GM23338 (cell line): Measurements from ENCODE around the gene GALM. TPM values are rescaled to one million over a fixed set of nuclear protein-coding genes. Genes with fewer than 3 reads are reported as not detected.
"Not testable (repeated sequence)": the region's sequence is repeated elsewhere in the genome, so short reads cannot be mapped to it uniquely, and the experiment has no call there.

Source experiments
- ATAC-seq: fragments of 200-7000 bp; cut with Tn5 transposase; 3 replicates; pipeline ENCODE4 v1.9.1; 2020
- DNase-seq: peaks from one replicate; pipeline ENCODE4 v3.0.0-alpha.2; 2015; ENCODE audit warnings: low spot score
- H2AFZ ChIP-seq: fragments of 200-600 bp; sonication (generic); 2 replicates; pipeline ENCODE4 v1.8.0; 2016; ENCODE audit warnings: antibody characterized with exemption, mild to moderate bottlenecking, moderate library complexity
- H3F3A ChIP-seq: fragments of 200-600 bp; sonication (generic); replicated peaks from 2 replicates; pipeline ENCODE4 v1.8.0; 2017; ENCODE audit warnings: antibody characterized with exemption, mixed run types, low read depth
- H3K27ac ChIP-seq: fragments of 200-600 bp; sonication (generic); 2 replicates; pipeline ENCODE4 v1.6.1; 2016; ENCODE audit warnings: low read depth
- H3K27me3 ChIP-seq: fragments of 200-600 bp; sonication (generic); 2 replicates; pipeline ENCODE4 v1.8.0; 2016; ENCODE audit warnings: mild to moderate bottlenecking, mixed run types, moderate library complexity; ENCODE audit not compliant: insufficient read depth
- H3K36me3 ChIP-seq: fragments of 200-600 bp; sonication (generic); 2 replicates; pipeline ENCODE4 v1.8.0; 2016; ENCODE audit warnings: mild to moderate bottlenecking; ENCODE audit not compliant: insufficient read depth
- H3K4me1 ChIP-seq: fragments of 200-600 bp; sonication (generic); 2 replicates; pipeline ENCODE4 v1.8.0; 2016; ENCODE audit warnings: mild to moderate bottlenecking, moderate library complexity; ENCODE audit not compliant: insufficient read depth
- H3K4me2 ChIP-seq: fragments of 200-600 bp; sonication (generic); 2 replicates; pipeline ENCODE4 v1.7.1; 2017; ENCODE audit warnings: mixed run types
- H3K4me3 ChIP-seq: fragments of 200-600 bp; sonication (generic); 2 replicates; pipeline ENCODE4 v1.6.1; 2016; ENCODE audit warnings: mixed run types
- H3K79me2 ChIP-seq: fragments of 200-600 bp; sonication (generic); replicated peaks from 2 replicates; pipeline ENCODE4 v1.8.0; 2017; ENCODE audit warnings: mild to moderate bottlenecking; ENCODE audit not compliant: insufficient read depth
- H3K9me2 ChIP-seq: fragments of 200-600 bp; sonication (generic); 2 replicates; pipeline ENCODE4 v1.8.0; 2017; ENCODE audit not compliant: insufficient read depth
- H4K20me1 ChIP-seq: fragments of 200-600 bp; sonication (generic); replicated peaks from 2 replicates; pipeline ENCODE4 v1.8.0; 2017; ENCODE audit warnings: mild to moderate bottlenecking; ENCODE audit not compliant: insufficient read depth
- H3K27ac Mint-ChIP-seq: 2 replicates; pipeline ENCODE4 v1.8.0; 2020; ENCODE audit warnings: inconsistent platforms, mild to moderate bottlenecking, moderate library complexity, mixed read lengths
- H3K27me3 Mint-ChIP-seq: 3 replicates; pipeline ENCODE4 v1.8.0; 2022; ENCODE audit warnings: low read depth, mild to moderate bottlenecking, moderate library complexity, mixed read lengths, inconsistent platforms; ENCODE audit not compliant: insufficient read depth, poor library complexity
- H3K36me3 Mint-ChIP-seq: 3 replicates; pipeline ENCODE4 v1.8.0; 2021; ENCODE audit warnings: low read depth, mild to moderate bottlenecking, inconsistent platforms, moderate library complexity, mixed read lengths
- H3K4me1 Mint-ChIP-seq: 3 replicates; pipeline ENCODE4 v1.8.0; 2020; ENCODE audit warnings: mild to moderate bottlenecking, inconsistent platforms, mixed read lengths
- H3K4me3 Mint-ChIP-seq: 3 replicates; pipeline ENCODE4 v1.8.0; 2021; ENCODE audit warnings: moderate library complexity, mild to moderate bottlenecking, inconsistent platforms, mixed read lengths
- H3K9me3 Mint-ChIP-seq: 3 replicates; pipeline ENCODE4 v1.8.0; 2020; ENCODE audit warnings: moderate library complexity, mild to moderate bottlenecking, inconsistent platforms, mixed read lengths
- CREB1 ChIP-seq: fragments of 250-450 bp; sonication (Bioruptor Pico); IDR thresholded peaks from 2 replicates; pipeline ENCODE4 v1.5.0; 2020; ENCODE audit warnings: low read depth, mild to moderate bottlenecking, moderate library complexity
- EZH2 ChIP-seq: fragments of 200-600 bp; sonication (generic); IDR thresholded peaks from one replicate; pipeline ENCODE4 v1.8.0; 2017; ENCODE audit warnings: antibody characterized with exemption, mild to moderate bottlenecking, low read depth; ENCODE audit not compliant: unreplicated experiment
- JUNB ChIP-seq: IDR thresholded peaks from one replicate; pipeline ENCODE4 v1.6.1; 2016; ENCODE audit warnings: antibody characterized with exemption; ENCODE audit not compliant: unreplicated experiment
- STAT1 ChIP-seq: IDR thresholded peaks from one replicate; pipeline ENCODE4 v1.6.1; 2016; ENCODE audit warnings: antibody characterized with exemption; ENCODE audit not compliant: unreplicated experiment
- ZNF114 ChIP-seq: fragments of 250-450 bp; sonication (Bioruptor Pico); IDR thresholded peaks from 2 replicates; pipeline ENCODE4 v1.5.0; 2020; ENCODE audit warnings: mild to moderate bottlenecking, moderate library complexity
- ZNF331 ChIP-seq: fragments of 250-450 bp; sonication (Bioruptor Pico); IDR thresholded peaks from 2 replicates; pipeline ENCODE4 v1.5.0; 2020; ENCODE audit warnings: low read depth, mild to moderate bottlenecking, moderate library complexity
- polyA plus RNA-seq: library from polyadenylated mRNA; unstranded; fragments of >200 nt; fragmentation: Nextera tagmentation; extraction: Ambion mirVana; gene quantifications from 2 replicates; pipeline ENCODE4 v1.2.1, GENCODE V29; 2016
- total RNA-seq: library from RNA; depleted of rRNA; stranded (reverse); fragments of >200 nt; shearing (Covaris generic); gene quantifications from 2 replicates; pipeline ENCODE4 v1.2.3, GENCODE V29; 2014
- TF ChIP-seq, protein P1 (sequence below), 2 experiments: fragments of 200-600 bp in 1 of 2; sonication (generic) in 1 of 2; conservative IDR thresholded peaks; 2 replicates each; pipeline versions ENCODE4 v1.5.1 to v1.6.1; 2016 to 2017; ENCODE audit warnings: antibody characterized with exemption in 2 of 2, low read depth in 2 of 2, mild to moderate bottlenecking in 2 of 2, moderate library complexity in 1 of 2
- TF ChIP-seq, protein P2 (sequence below): IDR thresholded peaks from one replicate; pipeline ENCODE4 v1.6.1; 2018; ENCODE audit warnings: antibody characterized with exemption; ENCODE audit not compliant: unreplicated experiment
- TF ChIP-seq, protein P3 (sequence below): IDR thresholded peaks from 2 replicates; pipeline ENCODE4 v1.6.1; 2016; ENCODE audit warnings: antibody characterized with exemption

Gene GALM
- total and polyA plus RNA-seq, 2 experiments from 2014 or later = 9.3 to 21.6 TPM

DNA sequence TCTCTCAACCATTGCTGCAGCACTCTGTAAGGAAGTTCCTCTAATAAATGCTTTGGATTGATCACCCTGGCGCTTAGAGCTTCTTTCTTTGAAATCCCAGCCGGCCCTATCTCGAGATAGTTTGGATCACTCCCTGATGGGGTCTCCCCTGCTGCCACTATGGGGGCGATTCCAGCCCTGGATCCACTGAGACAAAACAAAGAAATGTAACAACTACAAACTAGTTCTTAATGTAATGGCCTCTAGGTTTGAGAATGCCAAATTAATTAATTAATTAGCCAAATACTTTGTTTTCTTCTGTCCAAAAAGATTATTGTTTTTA, 70.0 kb downstream of the GALM start (continued):
- TF ChIP-seq ZNF331 (no peak), EZH2 (no peak)
- TF ChIP-seq, protein P1, sequence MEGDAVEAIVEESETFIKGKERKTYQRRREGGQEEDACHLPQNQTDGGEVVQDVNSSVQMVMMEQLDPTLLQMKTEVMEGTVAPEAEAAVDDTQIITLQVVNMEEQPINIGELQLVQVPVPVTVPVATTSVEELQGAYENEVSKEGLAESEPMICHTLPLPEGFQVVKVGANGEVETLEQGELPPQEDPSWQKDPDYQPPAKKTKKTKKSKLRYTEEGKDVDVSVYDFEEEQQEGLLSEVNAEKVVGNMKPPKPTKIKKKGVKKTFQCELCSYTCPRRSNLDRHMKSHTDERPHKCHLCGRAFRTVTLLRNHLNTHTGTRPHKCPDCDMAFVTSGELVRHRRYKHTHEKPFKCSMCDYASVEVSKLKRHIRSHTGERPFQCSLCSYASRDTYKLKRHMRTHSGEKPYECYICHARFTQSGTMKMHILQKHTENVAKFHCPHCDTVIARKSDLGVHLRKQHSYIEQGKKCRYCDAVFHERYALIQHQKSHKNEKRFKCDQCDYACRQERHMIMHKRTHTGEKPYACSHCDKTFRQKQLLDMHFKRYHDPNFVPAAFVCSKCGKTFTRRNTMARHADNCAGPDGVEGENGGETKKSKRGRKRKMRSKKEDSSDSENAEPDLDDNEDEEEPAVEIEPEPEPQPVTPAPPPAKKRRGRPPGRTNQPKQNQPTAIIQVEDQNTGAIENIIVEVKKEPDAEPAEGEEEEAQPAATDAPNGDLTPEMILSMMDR (conservative IDR thresholded peaks at IDR 0.05; ENCODE audit: low read depth in 2 of 2) = no peak
- TF ChIP-seq, protein P2, sequence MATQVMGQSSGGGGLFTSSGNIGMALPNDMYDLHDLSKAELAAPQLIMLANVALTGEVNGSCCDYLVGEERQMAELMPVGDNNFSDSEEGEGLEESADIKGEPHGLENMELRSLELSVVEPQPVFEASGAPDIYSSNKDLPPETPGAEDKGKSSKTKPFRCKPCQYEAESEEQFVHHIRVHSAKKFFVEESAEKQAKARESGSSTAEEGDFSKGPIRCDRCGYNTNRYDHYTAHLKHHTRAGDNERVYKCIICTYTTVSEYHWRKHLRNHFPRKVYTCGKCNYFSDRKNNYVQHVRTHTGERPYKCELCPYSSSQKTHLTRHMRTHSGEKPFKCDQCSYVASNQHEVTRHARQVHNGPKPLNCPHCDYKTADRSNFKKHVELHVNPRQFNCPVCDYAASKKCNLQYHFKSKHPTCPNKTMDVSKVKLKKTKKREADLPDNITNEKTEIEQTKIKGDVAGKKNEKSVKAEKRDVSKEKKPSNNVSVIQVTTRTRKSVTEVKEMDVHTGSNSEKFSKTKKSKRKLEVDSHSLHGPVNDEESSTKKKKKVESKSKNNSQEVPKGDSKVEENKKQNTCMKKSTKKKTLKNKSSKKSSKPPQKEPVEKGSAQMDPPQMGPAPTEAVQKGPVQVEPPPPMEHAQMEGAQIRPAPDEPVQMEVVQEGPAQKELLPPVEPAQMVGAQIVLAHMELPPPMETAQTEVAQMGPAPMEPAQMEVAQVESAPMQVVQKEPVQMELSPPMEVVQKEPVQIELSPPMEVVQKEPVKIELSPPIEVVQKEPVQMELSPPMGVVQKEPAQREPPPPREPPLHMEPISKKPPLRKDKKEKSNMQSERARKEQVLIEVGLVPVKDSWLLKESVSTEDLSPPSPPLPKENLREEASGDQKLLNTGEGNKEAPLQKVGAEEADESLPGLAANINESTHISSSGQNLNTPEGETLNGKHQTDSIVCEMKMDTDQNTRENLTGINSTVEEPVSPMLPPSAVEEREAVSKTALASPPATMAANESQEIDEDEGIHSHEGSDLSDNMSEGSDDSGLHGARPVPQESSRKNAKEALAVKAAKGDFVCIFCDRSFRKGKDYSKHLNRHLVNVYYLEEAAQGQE = no peak

DNA sequence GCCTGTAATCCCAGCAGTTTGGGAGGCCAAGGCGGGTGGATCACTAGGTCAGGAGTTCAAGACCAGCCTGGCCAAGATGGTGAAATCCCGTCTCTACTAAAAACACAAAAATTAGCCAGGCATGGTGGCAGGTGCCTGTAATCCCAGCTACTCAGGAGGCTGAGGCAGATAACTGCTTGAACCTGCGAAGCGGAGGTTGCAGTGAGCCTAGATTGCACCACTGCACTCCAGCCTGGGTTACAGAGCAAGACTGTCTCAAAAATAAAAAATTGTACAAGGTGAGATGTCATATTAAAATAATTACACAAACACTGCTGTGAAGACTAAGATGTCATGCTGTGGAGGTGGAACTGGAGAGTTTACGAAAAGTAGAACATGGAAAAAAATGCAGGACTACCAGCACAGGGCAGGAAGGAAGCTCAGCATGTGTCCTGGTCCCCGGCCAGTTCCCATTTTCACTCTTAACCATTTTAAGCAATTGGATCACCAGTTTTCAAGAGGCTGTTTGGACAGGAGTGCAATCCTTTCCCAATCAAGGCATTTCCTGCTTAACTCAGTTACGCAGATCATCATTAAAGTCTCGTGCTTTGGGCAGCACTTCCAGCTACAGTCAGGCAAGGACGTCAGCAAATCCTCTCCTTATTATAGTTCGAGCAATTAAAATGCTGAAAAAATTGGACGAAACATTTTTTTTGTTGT, 71.2 kb downstream of the GALM start:
- not testable (repeated sequence) for H3K4me3 ChIP-seq, H4K20me1 ChIP-seq, H2AFZ ChIP-seq, H3K4me2 ChIP-seq, H3K4me3 Mint-ChIP-seq, H3K9me2 ChIP-seq, H3K27me3 ChIP-seq, DNase-seq, ATAC-seq
- H3K4me1 ChIP-seq = peaks cover 16% of the 10 kb centered on the region
- H3F3A ChIP-seq = peaks cover 15% of the 10 kb centered on the region; the same call in 1 of the 2 replicates
- Mint-ChIP-seq H3K27ac (peak overlapping the region; percentile 85), H3K9me3 (peaks cover 10% of the 10 kb centered on the region; the same call in 2 of the 3 replicates), H3K27me3 (peaks cover 13% of the 10 kb centered on the region), H3K4me1 (peaks cover 21% of the 10 kb centered on the region), H3K36me3 (peaks cover 48% of the 10 kb centered on the region)
- H3K36me3 ChIP-seq = peaks cover 12% of the 10 kb centered on the region
- H3K27ac ChIP-seq = peak overlapping the region; percentile 84
- H3K79me2 ChIP-seq = peaks cover 10% of the 10 kb centered on the region; the same call in 1 of the 2 replicates

DNA sequence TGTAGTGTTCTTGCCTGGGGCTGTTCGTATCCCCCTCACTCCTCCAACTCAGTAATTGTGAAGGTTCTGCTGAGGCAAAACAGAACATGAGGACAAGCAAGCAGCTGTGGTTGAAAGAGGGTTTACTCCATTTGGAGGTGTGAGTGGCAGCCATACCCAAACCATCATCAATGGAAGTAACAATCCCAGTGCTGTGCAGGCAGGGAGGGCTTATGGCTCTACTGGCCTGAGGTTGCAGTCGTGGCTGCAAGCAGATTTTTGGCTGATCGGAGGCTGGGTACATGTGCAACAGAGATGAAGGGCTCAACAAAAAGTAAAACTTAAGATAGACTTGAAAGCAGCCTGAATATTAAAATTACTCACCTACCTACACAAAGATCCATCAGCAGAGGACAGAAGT, 72.0 kb downstream of the GALM start:
- peaks cover 21% of the 10 kb centered on the region for H3K4me1 Mint-ChIP-seq
- Histone ChIP-seq H4K20me1 (peaks cover 8% of the 10 kb centered on the region), H3K27me3 (no peaks in the 10 kb centered on the region), H3K27ac (peak overlapping the region; percentile 84), H3K4me1 (peaks cover 16% of the 10 kb centered on the region), H3K4me3 (no peak overlapping the region), H3K36me3 (peaks cover 12% of the 10 kb centered on the region), H3K79me2 (peaks cover 10% of the 10 kb centered on the region; the same call in 1 of the 2 replicates), H3F3A (peaks cover 15% of the 10 kb centered on the region; the same call in 1 of the 2 replicates), H3K4me2 (no peak overlapping the region), H3K9me2 (no peaks in the 10 kb centered on the region), H2AFZ (no peak overlapping the region)
- ATAC-seq = no peak
- peaks cover 56% of the 10 kb centered on the region for H3K36me3 Mint-ChIP-seq
- H3K27ac Mint-ChIP-seq = peak overlapping the region; percentile 85
- H3K27me3 Mint-ChIP-seq = peaks cover 17% of the 10 kb centered on the region
- DNase-seq = no peak
- H3K9me3 Mint-ChIP-seq = peaks cover 10% of the 10 kb centered on the region; the same call in 2 of the 3 replicates
- no peak overlapping the region for H3K4me3 Mint-ChIP-seq
- TF ChIP-seq STAT1 (no peak), CREB1 (CRISPR knock-in tag) (no peak), EZH2 (no peak), JUNB (no peak), ZNF114 (no peak)
- TF ChIP-seq, protein P2 = no peak
- TF ChIP-seq, protein P1 (conservative IDR thresholded peaks at IDR 0.05; ENCODE audit: low read depth in 2 of 2) = no peak
- TF ChIP-seq, protein P3, sequence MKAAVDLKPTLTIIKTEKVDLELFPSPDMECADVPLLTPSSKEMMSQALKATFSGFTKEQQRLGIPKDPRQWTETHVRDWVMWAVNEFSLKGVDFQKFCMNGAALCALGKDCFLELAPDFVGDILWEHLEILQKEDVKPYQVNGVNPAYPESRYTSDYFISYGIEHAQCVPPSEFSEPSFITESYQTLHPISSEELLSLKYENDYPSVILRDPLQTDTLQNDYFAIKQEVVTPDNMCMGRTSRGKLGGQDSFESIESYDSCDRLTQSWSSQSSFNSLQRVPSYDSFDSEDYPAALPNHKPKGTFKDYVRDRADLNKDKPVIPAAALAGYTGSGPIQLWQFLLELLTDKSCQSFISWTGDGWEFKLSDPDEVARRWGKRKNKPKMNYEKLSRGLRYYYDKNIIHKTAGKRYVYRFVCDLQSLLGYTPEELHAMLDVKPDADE = no peak
